ENCODE results near the gene SRA1.
"Not testable (repeated sequence)": the region's sequence is repeated elsewhere in the genome, so short reads cannot be mapped to it uniquely, and the experiment has no call there.

Gene SRA1

GRCh38 chr5:140590861-140591260 lies 33.6 kb upstream of the SRA1 start:
- H3K9me3 Mint-ChIP-seq: no peaks in the 10 kb centered on the region

GRCh38 chr5:140588311-140589070 lies 31.2 kb upstream of the SRA1 start:
- no peaks in the 10 kb centered on the region for H3K9me3 Mint-ChIP-seq
- peaks cover 2% of the 10 kb centered on the region for H3K36me3 Mint-ChIP-seq (ENCODE audit: insufficient read depth)
- no peak overlapping the region for H3K4me3 Mint-ChIP-seq
- ATAC-seq (replicated peaks) (no peak), DNase-seq (no peak)
- peaks cover 0 to 5% of the 10 kb centered on the region in 2 donors for H3K27me3 Mint-ChIP-seq
- no peak overlapping the region for H3K27ac Mint-ChIP-seq
- H3K4me1 Mint-ChIP-seq (ENCODE audit: low read depth in 2 of 2): no peaks in the 10 kb centered on the region

More at GRCh38 chr5:140590861-140591260, 33.6 kb upstream of the SRA1 start:
- H3K4me3 Mint-ChIP-seq: no peak overlapping the region
- no peak for DNase-seq
- no peak overlapping the region for H3K27ac Mint-ChIP-seq
- peaks cover 0 to 1% of the 10 kb centered on the region in 2 donors for H3K4me1 Mint-ChIP-seq (ENCODE audit: low read depth in 2 of 2)
- H3K36me3 Mint-ChIP-seq (ENCODE audit: insufficient read depth): peaks cover 2% of the 10 kb centered on the region
- no peak for ATAC-seq (replicated peaks)
- H3K27me3 Mint-ChIP-seq: peaks cover 7 to 14% of the 10 kb centered on the region in 2 donors

GRCh38 chr5:140587495-140587894 lies 30.2 kb upstream of the SRA1 start:
- Mint-ChIP-seq H3K27ac (no peak overlapping the region), H3K36me3 (ENCODE audit: insufficient read depth) (peaks cover 2% of the 10 kb centered on the region), H3K4me3 (no peak overlapping the region), H3K27me3 (peaks cover 0 to 15% of the 10 kb centered on the region in 2 donors), H3K4me1 (ENCODE audit: low read depth in 2 of 2) (no peaks in the 10 kb centered on the region), H3K9me3 (no peaks in the 10 kb centered on the region)
- ATAC-seq (replicated peaks): no peak
- no peak for DNase-seq

- ATAC-seq (replicated peaks); H3K27ac Mint-ChIP-seq; H3K9me3 Mint-ChIP-seq; H3K36me3 Mint-ChIP-seq (ENCODE audit: insufficient read depth); DNase-seq; H3K4me3 Mint-ChIP-seq; H3K4me1 Mint-ChIP-seq (ENCODE audit: low read depth in 2 of 2): not testable (repeated sequence)
- peaks cover 0 to 16% of the 10 kb centered on the region in 2 donors for H3K27me3 Mint-ChIP-seq
Observed at GRCh38 chr5:140579188-140579747, 22.0 kb upstream of the SRA1 start.

GRCh38 chr5:140576776-140577201 lies 19.5 kb upstream of the SRA1 start:
- Mint-ChIP-seq H3K4me1 (ENCODE audit: low read depth in 2 of 2) (no peaks in the 10 kb centered on the region), H3K27ac (peak overlapping the region in 1 of 2 donors; percentile 38), H3K9me3 (no peaks in the 10 kb centered on the region), H3K4me3 (no peak overlapping the region), H3K27me3 (no peaks in the 10 kb centered on the region), H3K36me3 (ENCODE audit: insufficient read depth) (no peaks in the 10 kb centered on the region)
- DNase-seq: no peak
- ATAC-seq (replicated peaks): no peak

- no peak overlapping the region for H3K4me3 Mint-ChIP-seq
- no peaks in the 10 kb centered on the region for H3K27me3 Mint-ChIP-seq
- peaks cover 2% of the 10 kb centered on the region for H3K36me3 Mint-ChIP-seq (ENCODE audit: insufficient read depth)
- ATAC-seq (replicated peaks): peak; percentile 26
- peaks cover under 1 to 2% of the 10 kb centered on the region in 2 donors for H3K4me1 Mint-ChIP-seq (ENCODE audit: low read depth in 2 of 2)
- DNase-seq: no peak
- H3K27ac Mint-ChIP-seq: peak overlapping the region; percentile 38 to 46
- no peaks in the 10 kb centered on the region for H3K9me3 Mint-ChIP-seq
Observed at GRCh38 chr5:140575309-140575708, 18.0 kb upstream of the SRA1 start.

GRCh38 chr5:140574165-140574564 lies 16.9 kb upstream of the SRA1 start:
- H3K9me3 Mint-ChIP-seq: no peaks in the 10 kb centered on the region
- peaks cover 3 to 7% of the 10 kb centered on the region in 2 donors for H3K4me1 Mint-ChIP-seq (ENCODE audit: low read depth in 2 of 2)
- DNase-seq (no peak), ATAC-seq (replicated peaks) (no peak)
- no peak overlapping the region for H3K4me3 Mint-ChIP-seq
- H3K27ac Mint-ChIP-seq: peak overlapping the region in 1 of 2 donors; percentile 38
- H3K36me3 Mint-ChIP-seq (ENCODE audit: insufficient read depth): peaks cover 5% of the 10 kb centered on the region
- H3K27me3 Mint-ChIP-seq: no peaks in the 10 kb centered on the region

- Mint-ChIP-seq H3K4me3 (no peak overlapping the region), H3K27me3 (no peaks in the 10 kb centered on the region), H3K9me3 (no peaks in the 10 kb centered on the region), H3K4me1 (ENCODE audit: low read depth in 2 of 2) (peaks cover 8 to 12% of the 10 kb centered on the region in 2 donors), H3K27ac (peak overlapping the region in 1 of 2 donors; percentile 54), H3K36me3 (ENCODE audit: insufficient read depth) (peaks cover 5% of the 10 kb centered on the region)
- no peak for ATAC-seq (replicated peaks)
- no peak for DNase-seq
Observed at GRCh38 chr5:140573683-140574082, 16.4 kb upstream of the SRA1 start.

GRCh38 chr5:140571105-140571504 lies 13.8 kb upstream of the SRA1 start:
- DNase-seq (no peak), ATAC-seq (replicated peaks) (no peak)
- Mint-ChIP-seq H3K9me3 (no peaks in the 10 kb centered on the region), H3K36me3 (ENCODE audit: insufficient read depth) (peaks cover 12% of the 10 kb centered on the region), H3K27me3 (no peaks in the 10 kb centered on the region), H3K4me3 (no peak overlapping the region), H3K4me1 (ENCODE audit: low read depth in 2 of 2) (peaks cover 22 to 28% of the 10 kb centered on the region in 2 donors), H3K27ac (peak overlapping the region in 1 of 2 donors; percentile 73)

- peaks cover 12% of the 10 kb centered on the region for H3K36me3 Mint-ChIP-seq (ENCODE audit: insufficient read depth)
- DNase-seq (no peak), ATAC-seq (replicated peaks) (no peak)
- peak overlapping the region; percentile 94 to 98 for H3K27ac Mint-ChIP-seq
- H3K4me3 Mint-ChIP-seq: peak overlapping the region in 1 of 2 donors; percentile 28
- H3K9me3 Mint-ChIP-seq: no peaks in the 10 kb centered on the region
- peaks cover 24 to 34% of the 10 kb centered on the region in 2 donors for H3K4me1 Mint-ChIP-seq (ENCODE audit: low read depth in 2 of 2)
- no peaks in the 10 kb centered on the region for H3K27me3 Mint-ChIP-seq
Observed at GRCh38 chr5:140570488-140570887, 13.2 kb upstream of the SRA1 start.

- Mint-ChIP-seq H3K27ac (peak overlapping the region; percentile 94 to 98), H3K4me1 (ENCODE audit: low read depth in 2 of 2) (peaks cover 29 to 38% of the 10 kb centered on the region in 2 donors), H3K4me3 (peak overlapping the region in 1 of 2 donors; percentile 28), H3K27me3 (no peaks in the 10 kb centered on the region), H3K36me3 (ENCODE audit: insufficient read depth) (peaks cover 15% of the 10 kb centered on the region), H3K9me3 (no peaks in the 10 kb centered on the region)
- DNase-seq (no peak), ATAC-seq (replicated peaks) (no peak)
Observed at GRCh38 chr5:140570058-140570457, 12.8 kb upstream of the SRA1 start.

GRCh38 chr5:140569197-140569596 lies 11.9 kb upstream of the SRA1 start:
- ATAC-seq (replicated peaks): no peak
- no peaks in the 10 kb centered on the region for H3K9me3 Mint-ChIP-seq
- H3K4me1 Mint-ChIP-seq (ENCODE audit: low read depth in 2 of 2): peaks cover 34 to 43% of the 10 kb centered on the region in 2 donors
- H3K4me3 Mint-ChIP-seq: peak overlapping the region; percentile 41 to 70
- DNase-seq: no peak
- no peaks in the 10 kb centered on the region for H3K27me3 Mint-ChIP-seq
- H3K36me3 Mint-ChIP-seq (ENCODE audit: insufficient read depth): peaks cover 21% of the 10 kb centered on the region
- H3K27ac Mint-ChIP-seq: peak overlapping the region; percentile 94 to 98

GRCh38 chr5:140568443-140569063 lies 11.3 kb upstream of the SRA1 start:
- Mint-ChIP-seq H3K36me3 (ENCODE audit: insufficient read depth) (peaks cover 21% of the 10 kb centered on the region), H3K27ac (peak overlapping the region; percentile 94 to 98), H3K9me3 (no peaks in the 10 kb centered on the region), H3K27me3 (no peaks in the 10 kb centered on the region), H3K4me3 (peak overlapping the region in 1 of 2 donors; percentile 29), H3K4me1 (ENCODE audit: low read depth in 2 of 2) (peaks cover 37 to 43% of the 10 kb centered on the region in 2 donors)
- ATAC-seq (replicated peaks): no peak
- no peak for DNase-seq

Measured in effector memory CD8-positive, alpha-beta T cell (primary cell).